ENCODE measurements around the gene ZSCAN20.

Gene ZSCAN20

GRCh38 chr1:33527934-33528333 is 55.5 kb downstream of the ZSCAN20 start:
- H3K27me3 ChIP-seq (ENCODE audit: control insufficient read depth, insufficient read depth, low read length): no peaks in the 10 kb centered on the region
- no peak overlapping the region for H3K4me3 ChIP-seq (ENCODE audit: low read length)
- no peaks in the 10 kb centered on the region for H3K36me3 ChIP-seq (ENCODE audit: control insufficient read depth, insufficient read depth, low read length)
- H3K9ac ChIP-seq (ENCODE audit: low read length): no peak overlapping the region
- H3K9me3 ChIP-seq (ENCODE audit: control insufficient read depth, low read length): no peaks in the 10 kb centered on the region
- no peaks in the 10 kb centered on the region for H3K4me1 ChIP-seq (ENCODE audit: control insufficient read depth, insufficient read depth, low read length)

GRCh38 chr1:33529957-33530356 is 57.5 kb downstream of the ZSCAN20 start:
- Histone ChIP-seq H3K4me1 (ENCODE audit: control insufficient read depth, insufficient read depth, low read length) (no peaks in the 10 kb centered on the region), H3K4me3 (ENCODE audit: low read length) (no peak overlapping the region), H3K9me3 (ENCODE audit: control insufficient read depth, low read length) (no peaks in the 10 kb centered on the region), H3K9ac (ENCODE audit: low read length) (no peak overlapping the region), H3K36me3 (ENCODE audit: control insufficient read depth, insufficient read depth, low read length) (no peaks in the 10 kb centered on the region), H3K27me3 (ENCODE audit: control insufficient read depth, insufficient read depth, low read length) (no peaks in the 10 kb centered on the region)

- Histone ChIP-seq H3K4me1 (ENCODE audit: control insufficient read depth, insufficient read depth, low read length) (no peaks in the 10 kb centered on the region), H3K4me3 (ENCODE audit: low read length) (no peak overlapping the region), H3K36me3 (ENCODE audit: control insufficient read depth, insufficient read depth, low read length) (no peaks in the 10 kb centered on the region), H3K9ac (ENCODE audit: low read length) (no peak overlapping the region), H3K27me3 (ENCODE audit: control insufficient read depth, insufficient read depth, low read length) (no peaks in the 10 kb centered on the region), H3K9me3 (ENCODE audit: control insufficient read depth, low read length) (no peaks in the 10 kb centered on the region)
Observed at GRCh38 chr1:33532250-33532649, 59.8 kb downstream of the ZSCAN20 start.

- Histone ChIP-seq H3K4me3 (ENCODE audit: low read length) (no peak overlapping the region), H3K27me3 (ENCODE audit: control insufficient read depth, insufficient read depth, low read length) (no peaks in the 10 kb centered on the region), H3K36me3 (ENCODE audit: control insufficient read depth, insufficient read depth, low read length) (no peaks in the 10 kb centered on the region), H3K4me1 (ENCODE audit: control insufficient read depth, insufficient read depth, low read length) (no peaks in the 10 kb centered on the region), H3K9ac (ENCODE audit: low read length) (no peak overlapping the region), H3K9me3 (ENCODE audit: control insufficient read depth, low read length) (no peaks in the 10 kb centered on the region)
Observed at GRCh38 chr1:33532936-33533335, 60.5 kb downstream of the ZSCAN20 start.

GRCh38 chr1:33535334-33535733 is 62.9 kb downstream of the ZSCAN20 start:
- no peaks in the 10 kb centered on the region for H3K27me3 ChIP-seq (ENCODE audit: control insufficient read depth, insufficient read depth, low read length)
- H3K36me3 ChIP-seq (ENCODE audit: control insufficient read depth, insufficient read depth, low read length): no peaks in the 10 kb centered on the region
- H3K9me3 ChIP-seq (ENCODE audit: control insufficient read depth, low read length): no peaks in the 10 kb centered on the region
- no peaks in the 10 kb centered on the region for H3K4me1 ChIP-seq (ENCODE audit: control insufficient read depth, insufficient read depth, low read length)
- H3K4me3 ChIP-seq (ENCODE audit: low read length): no peak overlapping the region
- no peak overlapping the region for H3K9ac ChIP-seq (ENCODE audit: low read length)

- no peaks in the 10 kb centered on the region for H3K9me3 ChIP-seq (ENCODE audit: control insufficient read depth, low read length)
- no peaks in the 10 kb centered on the region for H3K4me1 ChIP-seq (ENCODE audit: control insufficient read depth, insufficient read depth, low read length)
- no peaks in the 10 kb centered on the region for H3K36me3 ChIP-seq (ENCODE audit: control insufficient read depth, insufficient read depth, low read length)
- no peaks in the 10 kb centered on the region for H3K27me3 ChIP-seq (ENCODE audit: control insufficient read depth, insufficient read depth, low read length)
- no peak overlapping the region for H3K9ac ChIP-seq (ENCODE audit: low read length)
- no peak overlapping the region for H3K4me3 ChIP-seq (ENCODE audit: low read length)
Observed at GRCh38 chr1:33537885-33538284, 65.4 kb downstream of the ZSCAN20 start.

- H3K9me3 ChIP-seq (ENCODE audit: control insufficient read depth, low read length): no peaks in the 10 kb centered on the region
- H3K9ac ChIP-seq (ENCODE audit: low read length): no peak overlapping the region
- H3K4me3 ChIP-seq (ENCODE audit: low read length): no peak overlapping the region
- H3K4me1 ChIP-seq (ENCODE audit: control insufficient read depth, insufficient read depth, low read length): no peaks in the 10 kb centered on the region
- H3K36me3 ChIP-seq (ENCODE audit: control insufficient read depth, insufficient read depth, low read length): no peaks in the 10 kb centered on the region
- no peaks in the 10 kb centered on the region for H3K27me3 ChIP-seq (ENCODE audit: control insufficient read depth, insufficient read depth, low read length)
Observed at GRCh38 chr1:33541966-33542365, 69.5 kb downstream of the ZSCAN20 start.

Measured in mucosa of stomach (tissue), 1 donor.